Liver (tissue), 9 donors: ENCODE data around the gene DCDC2C. TPM values are rescaled to one million over a fixed set of nuclear protein-coding genes. Genes with fewer than 3 reads are reported as not detected.

Experiments
- DNase-seq: peaks from one replicate; pipeline ENCODE4 v3.0.0-alpha.2; 2017; ENCODE audit warnings: low spot score
- H3K27ac ChIP-seq, 2 donors: one replicate each; pipeline ENCODE4 v1.7.0; 2013; ENCODE audit warnings: inconsistent platforms in 2 of 2, low read length in 2 of 2, control low read depth in 1 of 2, low read depth in 1 of 2, mild to moderate bottlenecking in 1 of 2
- H3K27me3 ChIP-seq, 4 donors: one replicate each; pipeline versions ENCODE4 v1.6.1 to v1.7.0; 2013; ENCODE audit warnings: low read length in 3 of 4, inconsistent platforms in 1 of 4, mild to moderate bottlenecking in 1 of 4, moderate library complexity in 1 of 4; ENCODE audit not compliant: control insufficient read depth in 4 of 4, insufficient read depth in 4 of 4
- H3K36me3 ChIP-seq, 4 donors: one replicate each; pipeline versions ENCODE4 v1.6.1 to v1.7.0; 2013; ENCODE audit warnings: low read length in 3 of 4, mild to moderate bottlenecking in 3 of 4, low read depth in 1 of 4, moderate library complexity in 1 of 4; ENCODE audit not compliant: control insufficient read depth in 4 of 4, insufficient read depth in 3 of 4
- H3K4me1 ChIP-seq, 4 donors: one replicate each; pipeline versions ENCODE4 v1.6.1 to v1.7.0; 2013; ENCODE audit warnings: low read length in 3 of 4, mild to moderate bottlenecking in 3 of 4, moderate library complexity in 1 of 4; ENCODE audit not compliant: control insufficient read depth in 4 of 4, insufficient read depth in 4 of 4
- H3K4me3 ChIP-seq, 3 donors: one replicate each; pipeline versions ENCODE4 v1.6.1 to v1.7.0; 2013; ENCODE audit warnings: low read length in 3 of 3, control low read depth in 1 of 3, low read depth in 1 of 3, mild to moderate bottlenecking in 1 of 3
- H3K9ac ChIP-seq, 2 donors: one replicate each; pipeline ENCODE4 v1.7.0; 2013; ENCODE audit warnings: low read length in 2 of 2, mild to moderate bottlenecking in 2 of 2, moderate library complexity in 2 of 2, control low read depth in 1 of 2, low read depth in 1 of 2
- H3K9me3 ChIP-seq, 4 donors: one replicate each; pipeline versions ENCODE4 v1.6.1 to v1.7.0; 2013; ENCODE audit warnings: low read length in 3 of 4; ENCODE audit not compliant: control insufficient read depth in 4 of 4
- EGR1 ChIP-seq, 2 donors: IDR thresholded peaks; 2 replicates each; pipeline ENCODE4 v1.6.1; 2016 to 2018; ENCODE audit warnings: antibody characterized with exemption in 2 of 2, low read depth in 2 of 2
- FOXA2 ChIP-seq: IDR thresholded peaks from 2 replicates; pipeline ENCODE4 v1.6.1; 2016; ENCODE audit warnings: antibody characterized with exemption
- GABPA ChIP-seq, 2 donors: IDR thresholded peaks in 1 of 2; conservative IDR thresholded peaks in 1 of 2; 2 replicates each; pipeline ENCODE4 v1.6.1; 2016; ENCODE audit warnings: antibody characterized with exemption in 2 of 2, mild to moderate bottlenecking in 1 of 2, moderate library complexity in 1 of 2
- HNF4G ChIP-seq: IDR thresholded peaks from 2 replicates; pipeline ENCODE4 v1.6.1; 2016; ENCODE audit warnings: antibody characterized with exemption
- JUND ChIP-seq, 2 donors: IDR thresholded peaks; 2 replicates each; pipeline ENCODE4 v1.6.1; 2016; ENCODE audit warnings: antibody characterized with exemption in 2 of 2
- RAD21 ChIP-seq, 2 donors: IDR thresholded peaks; 2 replicates each; pipeline ENCODE4 v1.6.1; 2016; ENCODE audit warnings: antibody characterized with exemption in 2 of 2, mild to moderate bottlenecking in 2 of 2
- SP1 ChIP-seq: IDR thresholded peaks from 2 replicates; pipeline ENCODE4 v1.6.1; 2018; ENCODE audit warnings: antibody characterized with exemption, mild to moderate bottlenecking
- TAF1 ChIP-seq: conservative IDR thresholded peaks from 2 replicates; pipeline ENCODE4 v1.6.1; 2016; ENCODE audit warnings: antibody characterized with exemption, mild to moderate bottlenecking
- YY1 ChIP-seq: IDR thresholded peaks from 2 replicates; pipeline ENCODE4 v1.6.1; 2016; ENCODE audit warnings: antibody characterized with exemption, mild to moderate bottlenecking
- WGBS: extraction: QIAGEN DNeasy Blood & Tissue Kit; methylation state at CpG from one replicate; pipeline ENCODE4 v1.1.7; 2013; 5-methylcytosine and 5-hydroxymethylcytosine counted together
- polyA plus RNA-seq, 2 donors: library from polyadenylated mRNA; stranded (reverse) in 1 of 2; unstranded in 1 of 2; fragments of 200-250 nt in 1 of 2; fragments of >200 nt in 1 of 2; fragmentation: Nextera tagmentation in 1 of 2; extraction: Ambion mirVana in 1 of 2; gene quantifications; one replicate each; pipeline versions ENCODE4 v1.2.1 to v1.2.3, GENCODE V29; 2013 to 2015
- total RNA-seq, 2 donors: library from RNA; depleted of rRNA; stranded (reverse); fragments of >200 nt; gene quantifications; one replicate each; pipeline ENCODE4 v1.2.3, GENCODE V29; 2014
- TF ChIP-seq, protein P1 (sequence below): IDR thresholded peaks from 2 replicates; pipeline ENCODE4 v1.6.1; 2016; ENCODE audit warnings: antibody characterized with exemption
- TF ChIP-seq, protein P2 (sequence below): IDR thresholded peaks from 2 replicates; pipeline ENCODE4 v1.6.1; 2016; ENCODE audit warnings: antibody characterized with exemption
- TF ChIP-seq, protein P3 (sequence below): IDR thresholded peaks from 2 replicates; pipeline ENCODE4 v1.6.1; 2016; ENCODE audit warnings: antibody characterized with exemption
- TF ChIP-seq, protein P4 (sequence below): fragments of 150-350 bp; IDR thresholded peaks from 2 replicates; pipeline ENCODE4 v1.5.1; 2017; ENCODE audit warnings: improper control_type of control experiment, low read depth, low read length; ENCODE audit not compliant: missing input control
- donor health status: healthy.
- donor health status: healthy.
- donor health status: healthy.
- donor health status: healthy.
- donor health status: healthy.

DCDC2C gene
- total and polyA plus RNA-seq, 4 donors: not detected

DNA sequence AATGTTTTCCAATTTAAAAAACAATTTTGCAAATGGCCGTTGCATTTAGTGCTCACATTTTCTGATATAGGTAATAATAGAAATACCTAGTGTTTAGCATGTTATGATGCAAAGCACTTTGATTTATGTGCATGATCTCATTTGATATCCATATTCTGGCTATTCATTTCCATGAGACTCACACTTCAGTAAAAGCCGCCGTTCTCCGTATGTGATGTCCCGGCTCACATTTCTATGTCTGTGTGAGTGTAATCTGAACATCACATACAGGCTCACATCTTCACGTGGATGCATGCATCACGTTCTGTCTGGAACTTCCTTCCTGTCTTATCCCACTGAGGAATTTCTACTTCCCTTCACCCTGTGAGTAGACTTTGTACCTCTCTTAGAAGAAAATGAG, 45.8 kb downstream of the DCDC2C start:
- H3K9ac ChIP-seq: no peak overlapping the region
- no peak for DNase-seq
- H3K4me1 ChIP-seq: no peaks in the 10 kb centered on the region
- no peak for TF ChIP-seq HNF4G
- no peak for TF ChIP-seq YY1
- TF ChIP-seq JUND (IDR thresholded peaks at IDR 0.05): no peak
- TF ChIP-seq, protein P1, sequence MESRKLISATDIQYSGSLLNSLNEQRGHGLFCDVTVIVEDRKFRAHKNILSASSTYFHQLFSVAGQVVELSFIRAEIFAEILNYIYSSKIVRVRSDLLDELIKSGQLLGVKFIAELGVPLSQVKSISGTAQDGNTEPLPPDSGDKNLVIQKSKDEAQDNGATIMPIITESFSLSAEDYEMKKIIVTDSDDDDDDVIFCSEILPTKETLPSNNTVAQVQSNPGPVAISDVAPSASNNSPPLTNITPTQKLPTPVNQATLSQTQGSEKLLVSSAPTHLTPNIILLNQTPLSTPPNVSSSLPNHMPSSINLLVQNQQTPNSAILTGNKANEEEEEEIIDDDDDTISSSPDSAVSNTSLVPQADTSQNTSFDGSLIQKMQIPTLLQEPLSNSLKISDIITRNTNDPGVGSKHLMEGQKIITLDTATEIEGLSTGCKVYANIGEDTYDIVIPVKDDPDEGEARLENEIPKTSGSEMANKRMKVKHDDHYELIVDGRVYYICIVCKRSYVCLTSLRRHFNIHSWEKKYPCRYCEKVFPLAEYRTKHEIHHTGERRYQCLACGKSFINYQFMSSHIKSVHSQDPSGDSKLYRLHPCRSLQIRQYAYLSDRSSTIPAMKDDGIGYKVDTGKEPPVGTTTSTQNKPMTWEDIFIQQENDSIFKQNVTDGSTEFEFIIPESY: no peak
- TF ChIP-seq SP1: no peak
- no peak for TF ChIP-seq FOXA2
- TF ChIP-seq GABPA (IDR thresholded peaks at IDR 0.05 in 1 of 2, conservative IDR thresholded peaks at IDR 0.05 in 1 of 2): no peak
- no peaks in the 10 kb centered on the region for H3K27me3 ChIP-seq
- H3K4me3 ChIP-seq: no peak overlapping the region
- H3K27ac ChIP-seq: no peak overlapping the region
- no peaks in the 10 kb centered on the region for H3K36me3 ChIP-seq
- 78% methylated on average over 7 of the region's 7 CpGs for WGBS
- no peaks in the 10 kb centered on the region for H3K9me3 ChIP-seq

DNA sequence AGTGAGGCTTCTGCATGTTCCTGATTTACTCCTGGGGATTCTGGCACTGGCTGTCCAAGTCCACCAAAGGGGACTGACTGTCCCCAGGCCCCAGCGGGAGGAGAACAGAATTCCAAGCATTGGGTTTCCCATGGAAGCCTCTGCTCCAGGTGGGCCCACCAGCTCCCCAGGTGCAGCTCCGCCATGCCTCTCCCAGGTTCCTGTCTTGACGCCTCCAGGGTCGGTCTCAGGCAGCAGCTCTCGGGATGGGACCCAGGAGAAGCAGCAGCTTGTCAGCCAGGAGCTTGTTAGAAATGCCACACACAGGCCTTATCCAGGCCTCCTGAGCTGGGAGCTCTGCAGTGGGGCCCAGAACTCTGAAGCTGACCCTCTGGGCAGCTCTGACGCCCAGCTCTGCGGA, 47.9 kb downstream of the DCDC2C start:
- Histone ChIP-seq H3K4me3 (no peak overlapping the region), H3K4me1 (no peaks in the 10 kb centered on the region), H3K27me3 (no peaks in the 10 kb centered on the region), H3K36me3 (no peaks in the 10 kb centered on the region), H3K9me3 (no peaks in the 10 kb centered on the region), H3K9ac (no peak overlapping the region), H3K27ac (no peak overlapping the region)
- WGBS: 90% methylated on average over 7 of the region's 7 CpGs
- TF ChIP-seq SP1 (no peak), GABPA (IDR thresholded peaks at IDR 0.05 in 1 of 2, conservative IDR thresholded peaks at IDR 0.05 in 1 of 2) (no peak), JUND (IDR thresholded peaks at IDR 0.05) (no peak), TAF1 (no peak), FOXA2 (no peak), EGR1 (IDR thresholded peaks at IDR 0.05; ENCODE audit: low read depth in 2 of 2) (no peak), RAD21 (IDR thresholded peaks at IDR 0.05) (no peak), YY1 (no peak)
- TF ChIP-seq, protein P2, sequence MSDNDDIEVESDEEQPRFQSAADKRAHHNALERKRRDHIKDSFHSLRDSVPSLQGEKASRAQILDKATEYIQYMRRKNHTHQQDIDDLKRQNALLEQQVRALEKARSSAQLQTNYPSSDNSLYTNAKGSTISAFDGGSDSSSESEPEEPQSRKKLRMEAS: no peak
- TF ChIP-seq, protein P1: no peak
- TF ChIP-seq, protein P3, sequence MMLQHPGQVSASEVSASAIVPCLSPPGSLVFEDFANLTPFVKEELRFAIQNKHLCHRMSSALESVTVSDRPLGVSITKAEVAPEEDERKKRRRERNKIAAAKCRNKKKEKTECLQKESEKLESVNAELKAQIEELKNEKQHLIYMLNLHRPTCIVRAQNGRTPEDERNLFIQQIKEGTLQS: no peak
- TF ChIP-seq, protein P4, sequence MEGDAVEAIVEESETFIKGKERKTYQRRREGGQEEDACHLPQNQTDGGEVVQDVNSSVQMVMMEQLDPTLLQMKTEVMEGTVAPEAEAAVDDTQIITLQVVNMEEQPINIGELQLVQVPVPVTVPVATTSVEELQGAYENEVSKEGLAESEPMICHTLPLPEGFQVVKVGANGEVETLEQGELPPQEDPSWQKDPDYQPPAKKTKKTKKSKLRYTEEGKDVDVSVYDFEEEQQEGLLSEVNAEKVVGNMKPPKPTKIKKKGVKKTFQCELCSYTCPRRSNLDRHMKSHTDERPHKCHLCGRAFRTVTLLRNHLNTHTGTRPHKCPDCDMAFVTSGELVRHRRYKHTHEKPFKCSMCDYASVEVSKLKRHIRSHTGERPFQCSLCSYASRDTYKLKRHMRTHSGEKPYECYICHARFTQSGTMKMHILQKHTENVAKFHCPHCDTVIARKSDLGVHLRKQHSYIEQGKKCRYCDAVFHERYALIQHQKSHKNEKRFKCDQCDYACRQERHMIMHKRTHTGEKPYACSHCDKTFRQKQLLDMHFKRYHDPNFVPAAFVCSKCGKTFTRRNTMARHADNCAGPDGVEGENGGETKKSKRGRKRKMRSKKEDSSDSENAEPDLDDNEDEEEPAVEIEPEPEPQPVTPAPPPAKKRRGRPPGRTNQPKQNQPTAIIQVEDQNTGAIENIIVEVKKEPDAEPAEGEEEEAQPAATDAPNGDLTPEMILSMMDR: no peak
- no peak for DNase-seq
